Activated CD4-positive, alpha-beta memory T cell treated with anti-CD3 and anti-CD28 coated beads for 36 hours (primary cell): Measurements from ENCODE around the gene EPX. TPM values are rescaled to one million over a fixed set of nuclear protein-coding genes. Genes with fewer than 3 reads are reported as not detected.
A peak's percentile ranks its signal among the peaks of the same experiment; 100 is the strongest.

Experiments used
- CTCF ChIA-PET: fragments of 350-600 bp; sonication (Branson Sonifier 250); formaldehyde crosslinking; loops from one replicate; lab custom pipeline; 2021; ENCODE audit warnings: antibody characterized with exemption, inconsistent platforms; lab: Charles Lee
- POLR2A ChIA-PET: fragments of 350-600 bp; sonication (Branson Sonifier 250); formaldehyde crosslinking; loops from one replicate; lab custom pipeline; 2021; ENCODE audit warnings: antibody characterized with exemption; lab: Charles Lee
- DNase-seq: peaks from one replicate; pipeline ENCODE4 v3.0.0-alpha.2; 2020
- H3K27ac Mint-ChIP-seq: one replicate; pipeline ENCODE4 v1.8.0; 2021; ENCODE audit warnings: mixed read lengths
- H3K27me3 Mint-ChIP-seq: one replicate; pipeline ENCODE4 v1.8.0; 2021; ENCODE audit warnings: mixed read lengths
- H3K36me3 Mint-ChIP-seq: one replicate; pipeline ENCODE4 v1.8.0; 2021; ENCODE audit warnings: mixed read lengths
- H3K4me1 Mint-ChIP-seq: one replicate; pipeline ENCODE4 v1.8.0; 2021; ENCODE audit warnings: low read depth, mixed read lengths
- H3K4me3 Mint-ChIP-seq: one replicate; pipeline ENCODE4 v1.8.0; 2021; ENCODE audit warnings: mild to moderate bottlenecking, mixed read lengths
- H3K9me3 Mint-ChIP-seq: one replicate; pipeline ENCODE4 v1.8.0; 2021; ENCODE audit warnings: mixed read lengths
- intact Hi-C: fragments of 100-400 bp; cut with micrococcal nuclease; formaldehyde crosslinking; loops from one replicate; pipeline ENCODE4 v1.15.1; 2023
- total RNA-seq, 2 experiments: library from RNA; stranded (reverse); gene quantifications; one replicate each; pipeline ENCODE4 v1.2.3, GENCODE V29; 2021

The EPX gene
- total RNA-seq, 2 experiments from 2014 or later: not detected

- DNase-seq: no peak
- Mint-ChIP-seq H3K27ac (no peak overlapping the region), H3K27me3 (peaks cover 25% of the 10 kb centered on the region), H3K4me1 (peaks cover 7% of the 10 kb centered on the region), H3K9me3 (no peaks in the 10 kb centered on the region), H3K36me3 (no peaks in the 10 kb centered on the region), H3K4me3 (no peak overlapping the region)
- ChIA-PET POLR2A (no interaction called here), CTCF (interaction anchor here (0.9 to 2.5 kb wide), 4 partner anchors 10 to 30 kb away, joined by 3 to 13 read pairs (median 4); partner anchors contain the start of gene MKS1)
- intact Hi-C loops: no loop called here
Observed at GRCh38 chr17:58229881-58230280, 37.4 kb downstream of the EPX start.

GRCh38 chr17:58231641-58232040, 39.1 kb downstream of the EPX start:
- ChIA-PET POLR2A (no interaction called here), CTCF (interaction anchor here (1.0 to 2.5 kb wide), 4 partner anchors 12 to 32 kb away, joined by 3 to 13 read pairs (median 4); partner anchors contain the start of gene MKS1)
- Mint-ChIP-seq H3K9me3 (no peaks in the 10 kb centered on the region), H3K27me3 (peaks cover 30% of the 10 kb centered on the region), H3K27ac (no peak overlapping the region), H3K36me3 (no peaks in the 10 kb centered on the region), H3K4me3 (no peak overlapping the region), H3K4me1 (peaks cover 7% of the 10 kb centered on the region)
- intact Hi-C loops: no loop called here
- no peak for DNase-seq

DNA sequence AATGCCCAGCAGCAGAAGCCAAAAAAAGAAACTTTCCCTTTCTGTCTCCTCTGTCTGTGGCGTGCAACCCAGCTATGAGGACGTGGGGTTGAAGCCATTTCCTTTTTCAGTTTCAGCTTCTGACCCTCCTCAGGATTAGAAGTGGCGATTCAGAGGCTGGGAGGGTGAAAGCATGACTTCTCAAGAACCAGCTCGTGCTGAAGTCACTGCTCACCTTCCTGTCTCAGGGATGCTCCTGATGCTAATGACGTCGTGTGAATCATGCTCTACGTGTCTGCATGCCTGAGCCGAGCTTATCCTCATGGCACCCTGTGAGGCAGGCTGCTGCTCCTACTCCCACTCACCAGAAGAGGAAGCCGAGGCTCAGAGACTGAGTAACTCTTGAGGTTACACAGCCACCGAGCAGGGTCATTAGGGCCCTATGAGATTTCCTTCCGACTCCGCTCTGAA, 40.2 kb downstream of the EPX start:
- POLR2A ChIA-PET: no interaction called here

DNA sequence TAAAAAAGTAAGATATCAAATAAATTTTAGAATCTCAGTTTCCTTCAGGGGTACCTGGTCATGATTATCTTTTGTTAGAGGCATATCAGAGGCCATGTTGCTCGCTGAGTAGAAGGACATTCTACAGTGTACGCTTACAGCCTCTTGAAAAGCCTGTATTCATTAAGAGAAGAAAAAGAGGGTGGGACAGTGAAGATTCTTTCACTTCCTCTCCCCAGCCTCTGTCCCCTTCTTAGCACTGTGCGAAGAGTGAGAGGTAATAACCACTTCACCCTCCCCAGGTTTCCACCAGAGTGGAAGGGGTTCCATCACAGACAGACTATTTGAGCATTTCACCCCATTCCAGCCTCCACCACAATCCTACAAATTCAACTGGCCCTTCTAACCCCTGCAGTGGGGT, 41.0 kb downstream of the EPX start:
- Mint-ChIP-seq H3K27ac (no peak overlapping the region), H3K27me3 (peaks cover 29% of the 10 kb centered on the region)
- CTCF ChIA-PET: no interaction called here

More for the DNA sequence above, 40.2 kb downstream of the EPX start:
- DNase-seq: peak; percentile 59
- peaks cover 31% of the 10 kb centered on the region for H3K27me3 Mint-ChIP-seq
- no peaks in the 10 kb centered on the region for H3K36me3 Mint-ChIP-seq
- H3K9me3 Mint-ChIP-seq: no peaks in the 10 kb centered on the region
- intact Hi-C loops: no loop called here
- no peak overlapping the region for H3K27ac Mint-ChIP-seq
- CTCF ChIA-PET: interaction anchor here (1.2 to 1.3 kb wide), 3 partner anchors 14 to 34 kb away, joined by 3 to 7 read pairs (median 4); partner anchors contain the start of gene MKS1
- H3K4me3 Mint-ChIP-seq: no peak overlapping the region
- H3K4me1 Mint-ChIP-seq: peaks cover 7% of the 10 kb centered on the region

GRCh38 chr17:58234512-58234911, 42.0 kb downstream of the EPX start:
- Mint-ChIP-seq H3K4me1 (peaks cover 7% of the 10 kb centered on the region), H3K4me3 (no peak overlapping the region), H3K27ac (no peak overlapping the region), H3K9me3 (no peaks in the 10 kb centered on the region), H3K36me3 (no peaks in the 10 kb centered on the region), H3K27me3 (peaks cover 30% of the 10 kb centered on the region)
- no peak for DNase-seq
- POLR2A ChIA-PET: no interaction called here
- intact Hi-C loops: no loop called here
- CTCF ChIA-PET: interaction anchor here (0.7 kb wide), 1 partner anchor 9 kb away, joined by 3 read pairs; no protein-coding TSS in a partner anchor

More for the DNA sequence above, 41.0 kb downstream of the EPX start:
- Mint-ChIP-seq H3K4me3 (no peak overlapping the region), H3K4me1 (peaks cover 7% of the 10 kb centered on the region), H3K36me3 (no peaks in the 10 kb centered on the region), H3K9me3 (no peaks in the 10 kb centered on the region)
- intact Hi-C loops: no loop called here
- no peak for DNase-seq
- POLR2A ChIA-PET: no interaction called here

GRCh38 chr17:58235821-58236220, 43.3 kb downstream of the EPX start:
- ChIA-PET CTCF (interaction anchor here (1.7 to 3.1 kb wide), 2 partner anchors 14 to 36 kb away, joined by 6 to 15 read pairs; no protein-coding TSS in a partner anchor), POLR2A (no interaction called here)
- peaks cover 39% of the 10 kb centered on the region for H3K27me3 Mint-ChIP-seq
- no peaks in the 10 kb centered on the region for H3K36me3 Mint-ChIP-seq
- no peak overlapping the region for H3K4me3 Mint-ChIP-seq
- intact Hi-C loops: no loop called here
- H3K9me3 Mint-ChIP-seq: no peaks in the 10 kb centered on the region
- H3K27ac Mint-ChIP-seq: no peak overlapping the region
- peaks cover 7% of the 10 kb centered on the region for H3K4me1 Mint-ChIP-seq
- DNase-seq: no peak

DNA sequence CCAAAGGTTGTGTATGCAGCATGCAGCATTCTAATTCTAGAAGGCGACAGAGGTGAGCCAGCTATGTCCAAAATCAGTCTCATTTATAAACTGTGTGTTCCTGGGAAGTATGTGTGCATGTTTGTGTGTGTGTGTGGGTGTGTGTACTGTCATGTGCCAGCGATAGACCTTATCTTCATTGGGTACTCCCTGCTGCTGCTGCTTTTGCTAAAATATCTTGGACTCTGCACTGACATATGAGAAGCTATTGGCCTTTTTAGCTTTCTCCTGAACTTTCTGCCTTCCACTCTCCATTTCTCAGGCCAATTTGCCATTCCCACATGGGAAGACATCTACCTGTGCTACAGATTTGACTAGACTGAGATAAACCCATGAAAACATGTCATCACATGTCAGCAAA, 43.9 kb downstream of the EPX start:
- Mint-ChIP-seq H3K4me3 (no peak overlapping the region), H3K9me3 (no peaks in the 10 kb centered on the region)
- CTCF ChIA-PET: interaction anchor here (1.7 to 3.1 kb wide), 2 partner anchors 14 to 36 kb away, joined by 6 to 15 read pairs; no protein-coding TSS in a partner anchor

DNA sequence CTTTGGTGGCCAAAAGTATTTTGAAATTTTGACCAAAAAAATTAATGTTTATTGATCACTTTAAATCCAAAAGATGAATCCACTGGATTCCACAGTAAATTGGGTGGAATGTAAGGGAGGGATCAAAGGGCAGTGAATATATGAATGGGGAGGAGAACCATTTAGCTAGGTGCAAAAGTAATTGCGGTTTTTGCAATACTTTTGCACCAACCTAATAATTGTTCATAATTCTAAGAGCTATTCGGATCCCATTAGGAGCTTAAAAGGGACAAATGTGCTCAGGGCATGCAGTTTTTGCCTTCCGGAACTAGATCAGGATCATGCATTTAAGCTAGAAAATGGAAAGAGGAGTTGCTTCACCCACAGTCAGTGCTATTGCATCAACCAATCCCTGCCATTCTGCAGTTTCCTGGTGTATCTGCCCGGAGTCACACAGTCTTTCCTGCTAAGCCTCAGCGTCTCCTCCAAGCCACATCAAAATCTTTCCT, 45.7 kb downstream of the EPX start, which contains the start of gene LPO:
TSS of gene LPO (plus strand) at position 438 of the 488 bp plus-strand sequence. CDS start 4,396 bp downstream, outside the sequence.
- H3K27ac Mint-ChIP-seq: no peak within 1 kb of the TSS
- CTCF ChIA-PET: interaction anchor here (1.6 to 3.1 kb wide), 2 partner anchors 12 kb away, joined by 7 to 15 read pairs; no protein-coding TSS in a partner anchor

More for the DNA sequence above, 43.9 kb downstream of the EPX start:
- Mint-ChIP-seq H3K36me3 (no peaks in the 10 kb centered on the region), H3K4me1 (peaks cover 7% of the 10 kb centered on the region), H3K27me3 (peaks cover 38% of the 10 kb centered on the region), H3K27ac (no peak overlapping the region)
- intact Hi-C loops: no loop called here
- no peak for DNase-seq
- POLR2A ChIA-PET: no interaction called here

GRCh38 chr17:58239987-58240386, 47.5 kb downstream of the EPX start:
- H3K4me3 Mint-ChIP-seq: no peak overlapping the region
- POLR2A ChIA-PET: no interaction called here
- H3K27me3 Mint-ChIP-seq: peaks cover 48% of the 10 kb centered on the region
- DNase-seq: no peak
- intact Hi-C loops: no loop called here
- H3K36me3 Mint-ChIP-seq: no peaks in the 10 kb centered on the region
- no peak overlapping the region for H3K27ac Mint-ChIP-seq
- H3K9me3 Mint-ChIP-seq: no peaks in the 10 kb centered on the region
- H3K4me1 Mint-ChIP-seq: peaks cover 2% of the 10 kb centered on the region
- CTCF ChIA-PET: no interaction called here

More for the DNA sequence above, 45.7 kb downstream of the EPX start, which contains the start of gene LPO:
- intact Hi-C loops: no loop called here
- no peaks in the 10 kb centered on the region for H3K9me3 Mint-ChIP-seq
- no peak within 1 kb of the TSS for H3K4me3 Mint-ChIP-seq
- POLR2A ChIA-PET: no interaction called here
- peaks cover 43% of the 10 kb centered on the region for H3K27me3 Mint-ChIP-seq
- no peaks in the 10 kb centered on the region for H3K36me3 Mint-ChIP-seq
- no peak for DNase-seq
- H3K4me1 Mint-ChIP-seq: peaks cover 2% of the 10 kb centered on the region

DNA sequence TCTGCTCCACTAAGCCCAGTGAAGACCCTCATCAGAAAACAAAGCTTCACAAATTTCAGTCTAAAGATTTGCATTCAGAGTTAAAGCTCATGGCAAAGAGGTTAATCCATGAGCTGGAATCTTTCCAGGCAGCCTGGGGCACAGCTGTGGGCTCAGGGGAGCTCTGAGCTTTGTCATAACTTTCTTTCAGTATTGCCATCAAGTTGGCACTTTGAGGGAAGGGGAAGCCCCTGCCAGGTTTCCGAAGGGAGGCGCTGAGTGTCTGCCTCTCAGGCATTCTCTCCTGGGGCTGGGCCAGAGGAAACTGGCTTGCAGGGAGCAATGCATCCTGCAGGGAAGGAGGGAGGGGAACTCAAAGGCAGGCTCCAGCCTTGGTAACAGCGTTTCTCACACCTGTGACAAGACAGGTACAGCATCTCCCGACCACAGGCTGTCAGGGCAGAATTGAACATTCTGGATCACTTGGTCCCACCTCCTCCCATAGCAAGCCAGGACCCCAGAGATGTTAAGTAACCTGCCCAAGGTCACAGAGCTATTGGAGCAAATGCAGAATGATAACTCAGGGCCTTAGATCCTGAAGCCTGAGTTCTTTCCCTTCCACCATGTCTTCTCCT, 49.8 kb downstream of the EPX start:
- Mint-ChIP-seq H3K4me3 (no peak overlapping the region), H3K27ac (no peak overlapping the region), H3K36me3 (no peaks in the 10 kb centered on the region), H3K9me3 (no peaks in the 10 kb centered on the region), H3K27me3 (peaks cover 38% of the 10 kb centered on the region), H3K4me1 (peaks cover 2% of the 10 kb centered on the region)
- DNase-seq: peak; percentile 69
- ChIA-PET CTCF (interaction anchor here (1.0 to 1.7 kb wide), 4 partner anchors 7 to 102 kb away, joined by 3 to 7 read pairs (median 4); no protein-coding TSS in a partner anchor), POLR2A (no interaction called here)
- intact Hi-C loops: no loop called here

DNA sequence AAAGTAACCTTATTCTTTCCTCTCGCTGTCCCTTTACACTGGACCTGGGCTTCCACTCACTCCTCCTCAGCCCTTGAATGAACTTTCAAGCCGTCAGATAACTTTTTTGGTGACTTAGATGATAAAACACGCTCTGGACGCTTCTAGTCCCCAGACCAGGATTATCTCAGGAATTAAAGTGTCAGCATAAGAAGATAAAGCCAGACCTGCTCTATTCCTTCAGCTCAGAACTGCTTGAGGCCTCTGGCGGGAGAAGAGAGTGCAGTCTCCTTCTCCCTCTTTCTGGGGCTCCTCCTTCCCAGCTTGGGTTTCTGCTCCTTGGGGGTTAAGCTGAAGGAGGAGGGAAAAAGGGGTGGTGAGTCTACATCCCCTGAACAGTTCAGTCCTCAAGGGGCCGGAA, 52.4 kb downstream of the EPX start:
- Mint-ChIP-seq H3K36me3 (no peaks in the 10 kb centered on the region), H3K4me3 (no peak overlapping the region), H3K4me1 (peaks cover 10% of the 10 kb centered on the region), H3K27me3 (peaks cover 38% of the 10 kb centered on the region), H3K27ac (no peak overlapping the region), H3K9me3 (no peaks in the 10 kb centered on the region)
- intact Hi-C loops: no loop called here
- no peak for DNase-seq
- ChIA-PET CTCF (no interaction called here), POLR2A (no interaction called here)

DNA sequence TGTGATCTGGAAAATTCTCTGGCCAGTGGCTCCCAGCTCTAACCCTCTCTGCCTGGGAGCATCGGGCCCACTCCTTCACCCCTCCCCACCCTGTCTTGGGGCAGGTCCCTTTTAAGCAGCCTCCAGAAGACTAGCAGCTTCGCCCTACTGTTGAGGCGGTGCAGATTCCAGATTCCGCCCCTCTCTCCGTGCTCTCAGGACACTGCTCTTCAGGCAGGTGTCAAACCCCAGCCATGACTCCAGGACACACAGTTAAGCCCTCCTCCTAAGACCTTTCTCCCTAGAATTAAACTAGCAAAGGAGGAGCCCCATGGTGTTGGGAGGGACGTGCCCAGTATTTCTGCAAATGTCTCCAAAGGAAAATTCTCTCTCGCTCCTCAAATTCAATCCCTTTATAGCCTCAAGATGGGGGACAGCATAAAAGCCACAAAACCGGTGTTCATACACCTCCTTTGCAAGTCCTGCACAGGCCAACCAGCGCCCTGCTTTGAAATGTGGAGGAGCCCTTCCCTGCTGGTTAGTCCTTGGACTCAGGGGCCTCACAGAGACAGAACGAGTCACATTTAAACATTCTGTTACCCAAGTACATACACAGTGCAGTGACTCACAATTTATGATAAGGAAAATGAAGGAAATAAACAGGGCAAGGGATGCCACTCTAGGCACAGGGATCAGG, 53.0 kb downstream of the EPX start:
- ChIA-PET POLR2A (no interaction called here), CTCF (no interaction called here)
- Mint-ChIP-seq H3K4me3 (no peak overlapping the region), H3K36me3 (no peaks in the 10 kb centered on the region), H3K9me3 (no peaks in the 10 kb centered on the region), H3K4me1 (peaks cover 14% of the 10 kb centered on the region), H3K27ac (no peak overlapping the region), H3K27me3 (peaks cover 37% of the 10 kb centered on the region)
- DNase-seq: no peak
- intact Hi-C loops: no loop called here
